Measurements from ENCODE around the gene PAQR4. TPM values are rescaled to one million over a fixed set of nuclear protein-coding genes. Genes with fewer than 3 reads are reported as not detected.

The PAQR4 gene
- total and polyA plus RNA-seq, 2 of the 13 experiments (the other 11 are each of a cell fraction or from before 2014, with no cell fraction given) = 15.9 to 24.8 TPM

- TF ChIP-seq ZNF574 (CRISPR knock-in tag; IDR thresholded peaks at IDR 0.05) = peak; percentile 47
- TF ChIP-seq ZNF33B (CRISPR knock-in tag; IDR thresholded peaks at IDR 0.05) = peak; percentile 56; the same call in 1 of the 2 replicates
- TF ChIP-seq RNF2 (conservative IDR thresholded peaks at IDR 0.05; ENCODE audit: low read depth) = 0 out of 2 replicates have a peak, but pooled peaks have one; percentile 23
- peak; percentile 45 to 76; a peak in 2 of 4 replicates for TF ChIP-seq HMGXB4 (CRISPR knock-in tag; IDR thresholded peaks at IDR 0.05; ENCODE audit: borderline replicate concordance in 1 of 2, low read depth in 1 of 2)
- TF ChIP-seq ZNF550 (CRISPR knock-in tag; IDR thresholded peaks at IDR 0.05; ENCODE audit: borderline replicate concordance) = no peak
- no peak for TF ChIP-seq GTF2F1 (IDR thresholded peaks at IDR 0.05; ENCODE audit: low read length)
- peak; percentile 84 for TF ChIP-seq ZNF567 (CRISPR knock-in tag; IDR thresholded peaks at IDR 0.05; ENCODE audit: borderline replicate concordance)
- no peak for TF ChIP-seq ZNF530 (CRISPR knock-in tag; IDR thresholded peaks at IDR 0.05; ENCODE audit: low read depth)
- no peak for TF ChIP-seq ATF1 (CRISPR knock-in tag; IDR thresholded peaks at IDR 0.05)
- TF ChIP-seq NFE2L2 (IDR thresholded peaks at IDR 0.05; ENCODE audit: low read length) = no peak
- no peak for TF ChIP-seq JUN (CRISPR knock-in tag; IDR thresholded peaks at IDR 0.05)
- TF ChIP-seq BRD4 (CRISPR knock-in tag; IDR thresholded peaks at IDR 0.05) = peak; percentile 88
- peak; percentile 39; the same call in 1 of the 2 replicates for TF ChIP-seq ZNF710 (CRISPR knock-in tag; IDR thresholded peaks at IDR 0.05; ENCODE audit: borderline replicate concordance)
- peak; percentile 25; the same call in 1 of the 2 replicates for TF ChIP-seq ZNF704 (CRISPR knock-in tag; IDR thresholded peaks at IDR 0.05; ENCODE audit: borderline replicate concordance)
- TF ChIP-seq HHEX (CRISPR knock-in tag; IDR thresholded peaks at IDR 0.05) = no peak
- TF ChIP-seq KMT2A (CRISPR knock-in tag; IDR thresholded peaks at IDR 0.05) = peak; percentile 6; the same call in 1 of the 2 replicates
- TF ChIP-seq ZNF431 (CRISPR knock-in tag; IDR thresholded peaks at IDR 0.05; ENCODE audit: borderline replicate concordance, low read depth) = peak; percentile 21; the same call in 1 of the 2 replicates
- TF ChIP-seq SMC3 (IDR thresholded peaks at IDR 0.05; ENCODE audit: low read length) = no peak
- peak; percentile 27 for TF ChIP-seq SRSF4 (IDR thresholded peaks at IDR 0.05; ENCODE audit: low read depth, low read length, poor library complexity, severe bottlenecking)
Observed at GRCh38 chr16:2980227-2981176, 11.4 kb downstream of the PAQR4 start, which contains the start of gene PKMYT1 (continued).
